Motor neuron (in vitro differentiated cells): Measurements from ENCODE around the gene CTNS. TPM values are rescaled to one million over a fixed set of nuclear protein-coding genes. Genes with fewer than 3 reads are reported as not detected.
A peak's percentile ranks its signal among the peaks of the same experiment; 100 is the strongest.

Experiments used
- ATAC-seq, 8 experiments: fragments of 200-7000 bp; cut with Tn5 transposase; replicated peaks in 6 of 8; 2 replicates each; pipeline ENCODE4 v1.8.0; 2021; ENCODE audit warnings: mild to moderate bottlenecking in 8 of 8, moderate library complexity in 8 of 8
- H3K27ac ChIP-seq, 2 donors: fragments of 250-450 bp; sonication (Bioruptor Pico); 2 replicates each; pipeline ENCODE4 v1.9.0; 2021; ENCODE audit warnings: antibody characterized with exemption in 2 of 2, mild to moderate bottlenecking in 2 of 2, moderate library complexity in 1 of 2
- H3K4me1 ChIP-seq, 2 donors: fragments of 250-450 bp; sonication (Bioruptor Pico); replicated peaks in 1 of 2; 2 replicates each; pipeline ENCODE4 v1.6.1; 2021; ENCODE audit warnings: antibody characterized with exemption in 2 of 2, mild to moderate bottlenecking in 2 of 2, moderate library complexity in 1 of 2
- H3K4me3 ChIP-seq, 5 donors: fragments of 250-450 bp; sonication (Bioruptor Pico); 2 replicates each; pipeline ENCODE4 v1.9.0; 2021; ENCODE audit warnings: antibody characterized with exemption in 5 of 5, mild to moderate bottlenecking in 5 of 5, moderate library complexity in 4 of 5
- WGBS, 10 experiments: fragments of 450-650 bp; shearing (Covaris generic); methylation state at CpG; one replicate each; pipeline ENCODE4 v1.0.0; 2022; 5-methylcytosine and 5-hydroxymethylcytosine counted together
- in situ Hi-C, 9 experiments: fragments of 400-800 bp; cut with MboI; loops; one replicate each; pipeline ENCODE4 v1.15.0; 2021; ENCODE audit warnings: low sequenced_read_pairs in 9 of 9, low pct_unique_long_range_greater_than_20kb in 2 of 9; ENCODE audit not compliant: unreplicated experiment in 9 of 9
- total RNA-seq, 8 experiments: library from RNA; unstranded; fragments of 300-600 nt; gene quantifications; 2 replicates each; pipeline versions ENCODE4 v1.2.3 to v1.2.4, GENCODE V29; 2022

The CTNS gene
- total RNA-seq: 10 to 100 TPM in 5 of 8 experiments, 1 to 10 TPM in 3; 3.0 to 16.6 (median 10.9) TPM

GRCh38 chr17:3636154-3636907 is at the start of gene CTNS, which contains the start of gene SHPK:
TSS of gene CTNS (plus strand) at chr17:3636760. CDS start at chr17:3640207, 3,447 bp downstream.
TSS of gene SHPK (minus strand) at chr17:3636250. CDS start at chr17:3636219, 31 bp downstream.
- ATAC-seq: peak; percentile 89 to 98 (median 96)
- Histone ChIP-seq H3K4me3 (peak within 1 kb of the TSS; percentile 83 to 97 (median 92)), H3K27ac (peak within 1 kb of the TSS; percentile 98 to 99), H3K4me1 (peaks cover 4 to 9% of the 10 kb centered on the region in 2 donors)
- WGBS, 10 experiments: 12% methylated on average over 5 of the region's 68 CpGs; no CpG with 5 or more reads in 9 of the 10 experiments
- in situ Hi-C loops: loop anchor here in 4 of 9 experiments (25.0 kb wide), 2 partner anchors 599 to 799 kb away; no protein-coding TSS in a partner anchor

GRCh38 chr17:3589784-3590183 is 46.8 kb upstream of the CTNS start:
- 93 to 100% (median 94%) methylated on average over 1 to 11 of the region's 22 CpGs; no CpG with 5 or more reads in 7 of the 10 experiments for WGBS, 10 experiments
- no peak overlapping the region for H3K27ac ChIP-seq
- in situ Hi-C loops: no loop called here
- no peak overlapping the region for H3K4me3 ChIP-seq
- no peak for ATAC-seq
- no peaks in the 10 kb centered on the region for H3K4me1 ChIP-seq

GRCh38 chr17:3590231-3590630 is 46.3 kb upstream of the CTNS start:
- H3K27ac ChIP-seq: no peak overlapping the region
- ATAC-seq: no peak
- in situ Hi-C loops: no loop called here
- H3K4me3 ChIP-seq: no peak overlapping the region
- 93 to 100% (median 99%) methylated on average over 2 to 11 of the region's 15 CpGs; no CpG with 5 or more reads in 5 of the 10 experiments for WGBS, 10 experiments
- no peaks in the 10 kb centered on the region for H3K4me1 ChIP-seq

- no peak for ATAC-seq
- 80 to 88% methylated on average over 1 to 3 of the region's 15 CpGs; no CpG with 5 or more reads in 8 of the 10 experiments for WGBS, 10 experiments
- Histone ChIP-seq H3K27ac (no peak overlapping the region), H3K4me3 (no peak overlapping the region), H3K4me1 (no peaks in the 10 kb centered on the region)
- in situ Hi-C loops: no loop called here
Observed at GRCh38 chr17:3590768-3591167, 45.8 kb upstream of the CTNS start.

GRCh38 chr17:3592216-3592860 is 44.2 kb upstream of the CTNS start:
- 78 to 100% methylated on average over 2 to 3 of the region's 15 CpGs; no CpG with 5 or more reads in 8 of the 10 experiments for WGBS, 10 experiments
- H3K4me3 ChIP-seq: no peak overlapping the region
- in situ Hi-C loops: no loop called here
- H3K4me1 ChIP-seq: no peaks in the 10 kb centered on the region
- ATAC-seq: no peak
- no peak overlapping the region for H3K27ac ChIP-seq

GRCh38 chr17:3593384-3593783 is 43.2 kb upstream of the CTNS start:
- Histone ChIP-seq H3K4me1 (no peaks in the 10 kb centered on the region), H3K27ac (no peak overlapping the region), H3K4me3 (no peak overlapping the region)
- ATAC-seq: no peak
- in situ Hi-C loops: no loop called here
- 38 to 100% (median 90%) methylated on average over 1 to 3 of the region's 5 CpGs; no CpG with 5 or more reads in 4 of the 10 experiments for WGBS, 10 experiments

- in situ Hi-C loops: no loop called here
- no peaks in the 10 kb centered on the region for H3K4me1 ChIP-seq
- no peak overlapping the region for H3K4me3 ChIP-seq
- 28 to 100% (median 75%) methylated on average over 1 to 7 of the region's 11 CpGs; no CpG with 5 or more reads in 4 of the 10 experiments for WGBS, 10 experiments
- H3K27ac ChIP-seq: no peak overlapping the region
- peak in 4 of 8 experiments; percentile 61 to 73 (median 70) for ATAC-seq
Observed at GRCh38 chr17:3594051-3594800, 42.3 kb upstream of the CTNS start.

- Histone ChIP-seq H3K27ac (no peak overlapping the region), H3K4me3 (no peak overlapping the region), H3K4me1 (no peaks in the 10 kb centered on the region)
- 70 to 92% (median 83%) methylated on average over 2 to 6 of the region's 15 CpGs; no CpG with 5 or more reads in 4 of the 10 experiments for WGBS, 10 experiments
- no peak for ATAC-seq
- in situ Hi-C loops: no loop called here
Observed at GRCh38 chr17:3594976-3595375, 41.6 kb upstream of the CTNS start.

- H3K4me3 ChIP-seq: no peak overlapping the region
- whole genome bisulfite sequencing, 10 experiments: 84 to 94% (median 89%) methylated on average over 3 to 10 of the region's 27 CpGs; no CpG with 5 or more reads in 4 of the 10 experiments
- H3K27ac ChIP-seq: no peak overlapping the region
- in situ Hi-C loops: no loop called here
- H3K4me1 ChIP-seq: no peaks in the 10 kb centered on the region
- ATAC-seq: no peak
Observed at GRCh38 chr17:3596804-3597464, 39.6 kb upstream of the CTNS start.

GRCh38 chr17:3598078-3598477 is 38.5 kb upstream of the CTNS start:
- no peak for ATAC-seq
- H3K4me1 ChIP-seq: no peaks in the 10 kb centered on the region
- no peak overlapping the region for H3K27ac ChIP-seq
- in situ Hi-C loops: no loop called here
- WGBS, 10 experiments: 33 to 90% (median 83%) methylated on average over 1 to 10 of the region's 13 CpGs; no CpG with 5 or more reads in 5 of the 10 experiments
- H3K4me3 ChIP-seq: no peak overlapping the region

- Histone ChIP-seq H3K4me1 (no peaks in the 10 kb centered on the region), H3K4me3 (no peak overlapping the region), H3K27ac (no peak overlapping the region)
- 92 to 100% (median 95%) methylated on average over 2 to 4 of the region's 15 CpGs; no CpG with 5 or more reads in 5 of the 10 experiments for WGBS, 10 experiments
- in situ Hi-C loops: no loop called here
- no peak for ATAC-seq
Observed at GRCh38 chr17:3600529-3601205, 35.9 kb upstream of the CTNS start.

- no peak for ATAC-seq
- Histone ChIP-seq H3K4me3 (no peak overlapping the region), H3K4me1 (no peaks in the 10 kb centered on the region), H3K27ac (no peak overlapping the region)
- in situ Hi-C loops: no loop called here
- WGBS, 10 experiments: 73 to 100% (median 89%) methylated on average over 2 to 8 of the region's 16 CpGs; no CpG with 5 or more reads in 3 of the 10 experiments
Observed at GRCh38 chr17:3602499-3602898, 34.1 kb upstream of the CTNS start.
